Muscle layer of colon (tissue), 2 donors: ENCODE data around the gene STK25.
A peak's percentile ranks its signal among the peaks of the same experiment; 100 is the strongest.

ENCODE experiments used
- H3K27ac ChIP-seq: one replicate; pipeline ENCODE4 v1.7.0; 2013; ENCODE audit warnings: low read depth, mild to moderate bottlenecking, low read length, moderate library complexity
- H3K27me3 ChIP-seq, 2 donors: one replicate each; pipeline ENCODE4 v1.7.0; 2013; ENCODE audit warnings: low read length in 2 of 2, mild to moderate bottlenecking in 2 of 2; ENCODE audit not compliant: insufficient read depth in 2 of 2, control insufficient read depth in 1 of 2
- H3K36me3 ChIP-seq: one replicate; pipeline ENCODE4 v1.7.0; 2013; ENCODE audit warnings: mild to moderate bottlenecking, low read length; ENCODE audit not compliant: insufficient read depth
- H3K4me1 ChIP-seq: one replicate; pipeline ENCODE4 v1.7.0; 2013; ENCODE audit warnings: mild to moderate bottlenecking, low read length; ENCODE audit not compliant: insufficient read depth
- H3K4me3 ChIP-seq, 2 donors: one replicate each; pipeline ENCODE4 v1.7.0; 2013; ENCODE audit warnings: low read length in 2 of 2, low read depth in 1 of 2, mild to moderate bottlenecking in 1 of 2, moderate library complexity in 1 of 2
- H3K9ac ChIP-seq: one replicate; pipeline ENCODE4 v1.7.0; 2013; ENCODE audit warnings: low read length
- H3K9me3 ChIP-seq: one replicate; pipeline ENCODE4 v1.7.0; 2013; ENCODE audit warnings: mild to moderate bottlenecking, low read length
- donor health status: abdominal sarcoma.
- donor health status: Adenocarcinoma of cecum.

The STK25 gene

DNA sequence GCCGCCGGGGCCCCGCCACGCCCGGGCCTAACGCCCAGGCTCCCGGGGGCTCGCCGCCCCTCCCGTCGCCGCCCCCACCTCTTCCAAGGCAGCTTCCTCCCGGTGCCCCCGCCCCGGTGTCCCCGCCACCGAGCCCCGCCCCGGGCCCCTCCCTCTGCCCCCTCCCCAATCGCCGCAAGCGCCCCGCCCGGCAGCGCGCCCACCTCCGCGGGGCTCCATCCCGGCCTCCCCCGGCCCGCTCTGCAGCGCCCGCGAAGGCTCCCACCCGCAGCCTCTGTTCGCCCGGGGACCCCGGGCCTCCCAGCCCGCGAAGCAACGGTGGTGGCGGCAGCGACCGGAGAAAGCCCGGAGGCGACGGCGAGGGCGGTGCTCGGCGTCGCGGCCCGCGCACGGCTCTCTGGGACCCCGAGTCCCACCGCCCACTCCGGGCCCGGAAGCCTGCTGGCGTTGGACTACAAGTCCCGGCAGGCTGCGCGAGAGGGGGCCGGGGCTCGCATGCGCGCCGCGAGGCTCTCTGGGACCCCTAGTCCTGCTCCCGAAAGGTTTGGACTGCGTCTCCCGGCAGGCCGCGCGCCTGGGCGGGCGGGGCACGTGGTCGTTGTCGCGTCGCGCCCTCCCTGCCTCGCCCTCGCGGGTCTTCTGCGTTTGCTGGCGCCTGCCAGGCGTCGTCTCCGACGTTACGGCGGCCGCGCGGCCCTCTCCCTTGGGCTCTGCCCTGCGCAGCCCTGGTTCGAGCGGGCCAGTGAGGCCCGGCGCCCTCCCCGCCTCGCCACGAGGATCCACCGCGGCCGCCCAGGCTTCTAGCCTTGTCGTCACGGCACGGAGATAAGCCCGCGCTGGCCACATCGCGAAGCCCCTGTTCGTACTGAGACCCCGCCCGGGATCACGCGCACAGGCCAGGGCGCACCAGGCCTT lies at the start of gene STK25:
Gene STK25 (minus strand): TSS at position 345 of the 915 bp plus-strand sequence. CDS start 549 bp downstream, outside the sequence.
- Histone ChIP-seq H3K4me3 (peak within 1 kb of the TSS; percentile 77 to 92), H3K9ac (peak within 1 kb of the TSS; percentile 66), H3K27ac (peak within 1 kb of the TSS; percentile 80), H3K4me1 (peaks cover 28% of the 10 kb centered on the region), H3K36me3 (no peaks in the 10 kb centered on the region), H3K9me3 (no peaks in the 10 kb centered on the region), H3K27me3 (no peaks in the 10 kb centered on the region)

DNA sequence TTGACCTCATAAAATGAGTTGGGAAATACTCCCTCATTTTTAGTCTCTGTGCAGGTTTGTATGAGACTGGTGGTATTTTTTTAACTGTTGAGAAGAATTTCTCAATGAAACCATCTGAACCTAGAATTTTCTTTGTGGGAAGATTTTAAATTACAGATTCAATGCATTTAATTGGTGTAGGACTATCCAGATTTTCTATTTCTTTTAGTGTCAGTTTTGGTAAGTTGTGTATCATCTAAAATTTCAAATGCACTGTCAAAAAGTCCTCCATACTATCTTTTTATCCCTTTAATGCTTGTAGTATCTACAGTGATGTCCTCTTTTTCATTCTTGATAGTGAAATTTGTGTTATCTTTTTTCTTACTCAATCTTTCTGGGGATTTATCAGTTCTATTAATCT lies 48.4 kb upstream of the STK25 start:
- H3K9me3 ChIP-seq: no peaks in the 10 kb centered on the region
- peaks cover 19% of the 10 kb centered on the region for H3K4me1 ChIP-seq

DNA sequence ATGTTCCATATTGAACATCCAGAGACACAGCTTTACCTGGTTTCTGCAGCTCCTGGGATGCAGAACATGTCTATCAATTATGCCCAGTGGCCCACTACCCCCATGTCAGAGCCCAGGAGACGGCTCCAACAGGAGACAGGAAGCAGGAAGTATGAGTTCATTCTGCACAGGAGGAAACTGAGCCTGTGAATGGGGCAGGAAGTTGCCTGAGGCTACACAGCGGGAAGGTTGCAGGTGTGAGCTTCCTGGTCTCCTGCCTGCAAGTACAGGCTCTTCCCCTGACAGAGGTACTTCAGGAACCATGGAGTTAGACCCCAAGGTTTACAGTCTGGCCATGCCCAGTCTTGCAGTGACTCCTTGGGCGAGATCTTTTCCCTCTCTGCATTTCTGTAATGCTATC lies 47.3 kb upstream of the STK25 start:
- H3K9ac ChIP-seq: no peak overlapping the region
- no peaks in the 10 kb centered on the region for H3K36me3 ChIP-seq
- no peak overlapping the region for H3K4me3 ChIP-seq
- no peaks in the 10 kb centered on the region for H3K9me3 ChIP-seq
- peaks cover 17% of the 10 kb centered on the region for H3K4me1 ChIP-seq
- peaks cover 0 to 6% of the 10 kb centered on the region in 2 donors for H3K27me3 ChIP-seq
- no peak overlapping the region for H3K27ac ChIP-seq

More for the DNA sequence above, 48.4 kb upstream of the STK25 start:
- Histone ChIP-seq H3K4me3 (no peak overlapping the region), H3K27ac (no peak overlapping the region), H3K9ac (no peak overlapping the region), H3K27me3 (peaks cover 0 to 6% of the 10 kb centered on the region in 2 donors), H3K36me3 (no peaks in the 10 kb centered on the region)

DNA sequence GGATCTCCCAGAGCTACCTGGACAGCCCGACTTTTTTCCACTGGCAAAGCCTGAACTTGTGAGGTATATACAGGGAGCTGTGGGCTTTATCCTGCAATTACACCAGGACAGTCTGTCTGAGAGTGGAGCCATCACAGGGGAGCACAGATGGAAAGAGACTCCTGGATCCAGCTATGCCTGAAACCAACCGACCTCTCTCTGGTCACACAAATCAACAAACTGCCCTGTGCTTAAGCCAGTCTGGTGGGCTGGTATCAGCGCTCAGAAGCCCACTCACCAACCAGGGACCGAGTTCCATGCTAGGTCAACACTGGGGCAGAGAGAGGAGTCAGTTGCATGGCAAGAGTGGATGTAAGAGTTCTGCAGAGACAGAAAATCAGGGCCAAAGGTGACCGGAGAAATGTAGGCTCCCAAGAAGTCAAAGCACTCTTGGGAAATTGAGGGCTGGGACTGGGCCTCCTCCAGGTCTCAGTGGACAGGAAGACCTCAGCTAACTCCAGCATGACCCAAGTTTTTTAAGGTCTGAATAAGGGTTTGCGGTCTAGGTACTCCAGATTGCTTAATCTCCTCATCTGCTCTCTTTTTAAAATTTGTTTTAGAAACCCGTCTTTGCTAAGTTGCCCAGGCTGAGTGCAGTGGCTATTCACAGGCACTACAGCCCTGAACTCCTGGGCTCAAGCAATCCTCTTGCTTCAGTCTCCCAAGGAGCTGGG lies 46.4 kb upstream of the STK25 start:
- no peaks in the 10 kb centered on the region for H3K36me3 ChIP-seq
- H3K9me3 ChIP-seq: no peaks in the 10 kb centered on the region
- peaks cover 0 to 6% of the 10 kb centered on the region in 2 donors for H3K27me3 ChIP-seq
- H3K4me3 ChIP-seq: no peak overlapping the region
- H3K27ac ChIP-seq: no peak overlapping the region
- no peak overlapping the region for H3K9ac ChIP-seq
- peaks cover 13% of the 10 kb centered on the region for H3K4me1 ChIP-seq

DNA sequence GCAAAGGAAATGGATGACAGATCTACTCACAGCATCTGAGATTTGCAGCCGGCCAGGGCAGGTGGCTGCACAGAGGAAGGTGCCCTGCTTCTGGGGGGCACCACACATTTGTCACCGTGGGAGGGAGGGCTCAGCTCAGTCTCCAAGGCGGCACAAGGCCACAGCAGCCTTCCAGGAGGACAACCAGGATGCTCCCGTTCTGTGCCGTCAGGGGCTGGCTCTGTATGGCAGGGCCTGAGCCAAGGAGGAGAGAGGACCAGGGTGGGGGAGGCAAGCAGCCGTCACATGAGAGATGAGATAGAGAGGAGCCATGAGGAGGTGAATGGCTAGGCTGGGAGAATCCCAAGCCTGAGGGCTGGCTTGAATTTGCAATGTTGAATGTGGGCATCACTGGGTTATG lies 45.6 kb upstream of the STK25 start:
- peaks cover 12% of the 10 kb centered on the region for H3K4me1 ChIP-seq
- no peak overlapping the region for H3K27ac ChIP-seq
- no peaks in the 10 kb centered on the region for H3K9me3 ChIP-seq
- no peaks in the 10 kb centered on the region for H3K36me3 ChIP-seq
- H3K9ac ChIP-seq: no peak overlapping the region
- H3K4me3 ChIP-seq: no peak overlapping the region
- H3K27me3 ChIP-seq: peaks cover 0 to 6% of the 10 kb centered on the region in 2 donors

DNA sequence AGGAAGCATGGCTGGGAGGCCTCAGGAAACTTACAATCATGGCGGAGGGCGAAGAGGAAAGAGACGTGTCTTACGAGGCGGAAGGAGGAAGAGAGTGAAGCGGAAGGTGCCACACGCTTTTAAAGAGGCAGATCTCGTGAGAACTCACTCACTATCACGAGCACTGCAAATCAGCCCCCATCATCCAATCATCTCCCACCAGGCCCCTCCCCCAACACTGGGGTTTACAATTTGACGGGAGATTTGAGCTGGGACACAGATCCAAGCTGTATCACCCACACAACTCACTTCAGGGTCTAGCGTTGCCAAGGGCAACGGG lies 45.1 kb upstream of the STK25 start:
- Histone ChIP-seq H3K4me1 (peaks cover 12% of the 10 kb centered on the region), H3K36me3 (no peaks in the 10 kb centered on the region), H3K27me3 (peaks cover 0 to 6% of the 10 kb centered on the region in 2 donors), H3K4me3 (no peak overlapping the region), H3K9ac (no peak overlapping the region), H3K9me3 (no peaks in the 10 kb centered on the region), H3K27ac (no peak overlapping the region)

DNA sequence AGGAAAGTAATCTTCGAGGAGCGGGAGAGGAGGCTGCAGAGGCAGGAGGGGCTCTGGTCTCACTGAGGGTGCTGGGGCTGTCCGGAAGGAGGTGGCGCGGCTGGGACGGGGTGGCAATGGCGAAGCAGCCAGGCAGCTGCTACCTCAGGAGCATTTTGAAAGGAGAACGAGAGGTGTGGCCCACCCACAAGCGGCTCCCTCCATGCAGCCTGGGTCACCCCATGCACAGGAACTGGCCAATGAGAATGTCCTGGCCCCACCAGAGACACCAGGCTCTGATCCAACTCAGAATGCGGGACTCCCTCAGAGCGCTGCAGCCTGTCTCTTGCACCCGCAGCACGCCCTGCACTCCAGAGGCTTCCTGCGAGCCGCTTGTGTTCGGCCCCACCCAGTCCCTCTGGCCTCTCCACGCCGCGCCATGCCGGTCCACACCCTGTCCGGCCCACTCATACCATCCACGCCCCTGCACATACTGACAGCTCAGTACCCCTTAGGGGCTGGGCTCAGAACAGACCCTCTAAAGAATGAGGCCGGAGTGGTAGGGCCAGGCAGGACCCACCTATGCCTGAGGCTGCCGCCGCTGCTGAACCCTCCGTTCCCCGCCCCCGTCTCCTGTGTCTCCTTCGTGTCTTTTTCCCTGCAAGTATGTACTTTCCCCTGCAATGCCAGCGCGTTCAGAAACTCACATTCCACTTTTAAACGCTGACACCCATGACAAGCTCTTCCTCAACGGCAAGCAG lies 43.8 kb upstream of the STK25 start:
- Histone ChIP-seq H3K9ac (no peak overlapping the region), H3K27ac (no peak overlapping the region), H3K9me3 (no peaks in the 10 kb centered on the region), H3K27me3 (peaks cover 0 to 6% of the 10 kb centered on the region in 2 donors), H3K36me3 (no peaks in the 10 kb centered on the region), H3K4me1 (peaks cover 12% of the 10 kb centered on the region), H3K4me3 (no peak overlapping the region)

DNA sequence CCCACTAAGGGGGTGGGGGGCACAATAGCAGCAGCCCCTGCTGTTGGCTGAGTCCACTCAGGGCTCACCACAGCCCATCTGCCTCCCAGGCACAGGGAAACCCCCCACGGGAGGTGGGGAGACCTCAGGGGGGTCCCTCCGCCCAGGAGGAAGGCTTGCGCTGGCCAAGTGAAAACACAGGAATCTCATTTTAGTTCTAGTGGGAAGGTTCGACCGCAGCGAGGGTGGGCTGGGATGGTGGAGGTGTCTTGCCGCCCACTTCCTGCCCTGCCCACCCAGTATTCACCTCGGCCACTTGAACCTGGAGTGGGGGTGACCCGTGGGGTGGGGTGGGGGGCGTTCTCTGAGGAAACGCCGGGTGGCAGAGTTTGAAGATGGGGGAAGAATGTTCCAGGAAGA lies 43.2 kb upstream of the STK25 start:
- H3K9me3 ChIP-seq: no peaks in the 10 kb centered on the region
- H3K27ac ChIP-seq: no peak overlapping the region
- H3K9ac ChIP-seq: no peak overlapping the region
- H3K36me3 ChIP-seq: no peaks in the 10 kb centered on the region
- peaks cover 12% of the 10 kb centered on the region for H3K4me1 ChIP-seq
- H3K4me3 ChIP-seq: no peak overlapping the region
- peaks cover 0 to 6% of the 10 kb centered on the region in 2 donors for H3K27me3 ChIP-seq

DNA sequence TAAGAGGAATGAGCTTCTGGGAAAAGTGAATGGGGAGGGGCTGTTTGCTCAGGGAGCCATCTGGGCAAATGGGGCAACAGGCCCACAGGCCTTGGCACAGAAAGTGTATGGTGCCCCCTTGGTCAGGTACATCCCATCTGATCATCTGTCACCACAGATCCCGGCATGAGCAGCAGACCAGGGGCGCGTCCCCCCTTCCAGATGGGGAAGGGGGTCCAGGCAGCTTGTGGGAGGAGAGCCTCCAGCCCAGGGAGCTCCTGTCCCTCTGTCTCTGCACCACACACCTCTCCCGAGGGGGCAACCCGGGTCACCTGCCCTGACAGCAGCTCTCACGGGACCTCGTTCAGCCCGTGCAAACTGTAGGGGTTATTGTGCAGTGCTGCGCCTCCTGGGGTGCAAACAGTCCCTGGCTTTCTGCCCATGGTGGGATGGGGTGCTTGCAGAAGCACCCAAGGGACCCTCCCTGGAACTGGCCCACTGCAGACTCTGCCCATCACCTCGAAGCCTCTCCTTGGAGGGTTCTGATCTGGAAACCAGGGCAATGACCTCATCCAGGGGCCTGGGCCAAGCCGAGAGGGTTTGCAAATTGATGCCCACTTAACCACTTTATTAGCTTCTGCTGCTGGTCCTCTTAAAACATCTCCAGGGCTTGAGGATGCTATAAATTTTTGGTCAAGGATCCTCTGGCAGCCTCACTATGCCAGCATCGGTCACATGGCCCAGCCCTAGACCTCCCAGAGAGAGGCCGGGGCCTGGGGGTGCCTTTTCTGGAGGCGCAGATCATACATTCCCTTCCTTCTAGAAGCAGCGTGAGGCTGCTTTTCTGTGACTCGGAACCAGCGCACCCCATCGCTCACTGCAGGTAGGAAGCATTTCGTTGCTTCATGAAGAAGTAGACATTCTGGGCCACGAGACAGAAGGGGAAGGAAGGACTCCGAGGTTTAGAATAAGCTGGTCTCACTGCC lies 42.5 kb upstream of the STK25 start:
- Histone ChIP-seq H3K4me3 (no peak overlapping the region), H3K36me3 (no peaks in the 10 kb centered on the region), H3K9me3 (no peaks in the 10 kb centered on the region), H3K27ac (no peak overlapping the region), H3K4me1 (peaks cover 12% of the 10 kb centered on the region), H3K27me3 (peaks cover 0 to 7% of the 10 kb centered on the region in 2 donors), H3K9ac (no peak overlapping the region)

DNA sequence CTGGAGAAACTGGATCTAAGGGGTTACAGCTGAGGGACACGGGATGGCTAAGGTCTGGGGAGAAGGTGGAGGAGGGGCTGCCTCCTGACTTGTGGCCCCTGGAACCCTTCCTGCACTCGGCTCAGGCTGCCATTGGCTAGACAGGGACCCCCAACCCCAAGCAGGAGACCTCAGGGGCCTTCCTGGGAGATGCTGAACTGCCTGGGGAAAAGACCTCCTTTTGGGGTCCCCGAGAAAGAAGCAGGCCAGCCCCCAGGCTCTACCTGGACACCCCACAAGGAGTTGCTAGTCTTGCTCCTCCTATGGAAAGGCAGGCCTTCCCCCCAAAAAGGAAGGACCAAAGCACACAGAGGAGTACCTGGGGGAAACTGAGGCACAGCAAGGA lies 40.1 kb upstream of the STK25 start:
- Histone ChIP-seq H3K9me3 (no peaks in the 10 kb centered on the region), H3K4me1 (peaks cover 12% of the 10 kb centered on the region), H3K36me3 (no peaks in the 10 kb centered on the region), H3K4me3 (no peak overlapping the region), H3K27me3 (peaks cover 0 to 16% of the 10 kb centered on the region in 2 donors), H3K9ac (no peak overlapping the region), H3K27ac (no peak overlapping the region)
